ENCODE data around the gene FCRL1. TPM values are rescaled to one million over a fixed set of nuclear protein-coding genes. Genes with fewer than 3 reads are reported as not detected.

FCRL1 gene
- total RNA-seq, 2 donors from 2014 or later = not detected

- H3K9me3 ChIP-seq (ENCODE audit: control insufficient read depth, low read length) = no peaks in the 10 kb centered on the region
- no peaks in the 10 kb centered on the region for H3K36me3 Mint-ChIP-seq (ENCODE audit: low read depth)
- TF ChIP-seq CTCF (conservative IDR thresholded peaks at IDR 0.05) = no peak
- no peak overlapping the region for H3K27ac ChIP-seq (ENCODE audit: low read depth, low read length)
- DNase-seq = no peak
- no peaks in the 10 kb centered on the region for H3K27me3 ChIP-seq (ENCODE audit: control insufficient read depth, insufficient read depth, low read length, poor library complexity, severe bottlenecking)
- H3K9me3 Mint-ChIP-seq = no peaks in the 10 kb centered on the region
- no peaks in the 10 kb centered on the region for H3K27me3 Mint-ChIP-seq (ENCODE audit: insufficient read depth)
- 86 to 92% methylated on average over 2 to 4 of the region's 4 CpGs for WGBS, 2 experiments (ENCODE audit: insufficient coverage in 1 of 2, insufficient read length in 1 of 2)
- H3K4me3 Mint-ChIP-seq = no peak overlapping the region
- no peak overlapping the region for H3K4me3 ChIP-seq (ENCODE audit: low read length)
- no peaks in the 10 kb centered on the region for H3K4me1 Mint-ChIP-seq
- H3K27ac Mint-ChIP-seq = no peak overlapping the region
- no peaks in the 10 kb centered on the region for H3K4me1 ChIP-seq (ENCODE audit: control insufficient read depth, insufficient read depth, low read length)
- H3K36me3 ChIP-seq (ENCODE audit: control insufficient read depth, insufficient read depth, low read length) = no peaks in the 10 kb centered on the region
- no peak overlapping the region for H3K9ac ChIP-seq (ENCODE audit: extremely low read depth, low read length, poor library complexity, severe bottlenecking)
These were observed 24.3 kb upstream of the FCRL1 start for GRCh38 chr1:157844089-157844830.

GRCh38 chr1:157842939-157843338 lies 23.0 kb upstream of the FCRL1 start:
- Histone ChIP-seq H3K27ac (ENCODE audit: low read depth, low read length) (no peak overlapping the region), H3K9me3 (ENCODE audit: control insufficient read depth, low read length) (no peaks in the 10 kb centered on the region), H3K4me1 (ENCODE audit: control insufficient read depth, insufficient read depth, low read length) (no peaks in the 10 kb centered on the region), H3K36me3 (ENCODE audit: control insufficient read depth, insufficient read depth, low read length) (no peaks in the 10 kb centered on the region), H3K9ac (ENCODE audit: extremely low read depth, low read length, poor library complexity, severe bottlenecking) (no peak overlapping the region), H3K27me3 (ENCODE audit: control insufficient read depth, insufficient read depth, low read length, poor library complexity, severe bottlenecking) (no peaks in the 10 kb centered on the region), H3K4me3 (ENCODE audit: low read length) (no peak overlapping the region)
- Mint-ChIP-seq H3K9me3 (no peaks in the 10 kb centered on the region), H3K27ac (no peak overlapping the region), H3K27me3 (ENCODE audit: insufficient read depth) (no peaks in the 10 kb centered on the region), H3K4me1 (no peaks in the 10 kb centered on the region), H3K36me3 (ENCODE audit: low read depth) (no peaks in the 10 kb centered on the region), H3K4me3 (no peak overlapping the region)
- no peak for TF ChIP-seq CTCF (conservative IDR thresholded peaks at IDR 0.05)
- no peak for DNase-seq
- 92 to 93% methylated on average over 1 of the region's 1 CpG for WGBS, 2 experiments (ENCODE audit: insufficient coverage in 1 of 2, insufficient read length in 1 of 2)

GRCh38 chr1:157841708-157842107 lies 21.8 kb upstream of the FCRL1 start, which contains the start of gene CD5L:
Gene CD5L, minus strand, starts transcription at chr1:157841808. Its CDS starts 107 bp downstream, at chr1:157841701.
- WGBS, 2 experiments (ENCODE audit: insufficient coverage in 1 of 2, insufficient read length in 1 of 2) = 83 to 89% methylated on average over 3 of the region's 3 CpGs
- Mint-ChIP-seq H3K4me1 (no peaks in the 10 kb centered on the region), H3K27me3 (ENCODE audit: insufficient read depth) (no peaks in the 10 kb centered on the region), H3K4me3 (no peak within 1 kb of the TSS), H3K27ac (no peak within 1 kb of the TSS), H3K9me3 (no peaks in the 10 kb centered on the region), H3K36me3 (ENCODE audit: low read depth) (no peaks in the 10 kb centered on the region)
- DNase-seq = no peak
- no peak for TF ChIP-seq CTCF (conservative IDR thresholded peaks at IDR 0.05)
- H3K36me3 ChIP-seq (ENCODE audit: control insufficient read depth, insufficient read depth, low read length) = no peaks in the 10 kb centered on the region
- no peak within 1 kb of the TSS for H3K4me3 ChIP-seq (ENCODE audit: low read length)
- H3K27me3 ChIP-seq (ENCODE audit: control insufficient read depth, insufficient read depth, low read length, poor library complexity, severe bottlenecking) = no peaks in the 10 kb centered on the region
- H3K4me1 ChIP-seq (ENCODE audit: control insufficient read depth, insufficient read depth, low read length) = no peaks in the 10 kb centered on the region
- no peak within 1 kb of the TSS for H3K27ac ChIP-seq (ENCODE audit: low read depth, low read length)
- no peak within 1 kb of the TSS for H3K9ac ChIP-seq (ENCODE audit: extremely low read depth, low read length, poor library complexity, severe bottlenecking)
- no peaks in the 10 kb centered on the region for H3K9me3 ChIP-seq (ENCODE audit: control insufficient read depth, low read length)

All from endodermal cell (in vitro differentiated cells).